KMS-11 (cell line): ENCODE data around the gene PES1.
"Not testable (repeated sequence)": the region's sequence is repeated elsewhere in the genome, so short reads cannot be mapped to it uniquely, and the experiment has no call there.

Source experiments
- H2AFZ ChIP-seq: fragments of 200-600 bp; sonication (generic); 2 replicates; pipeline ENCODE4 v1.6.1; 2016; ENCODE audit warnings: antibody characterized with exemption, mixed run types, low read depth
- H3K27ac ChIP-seq: fragments of 200-600 bp; sonication (generic); 2 replicates; pipeline ENCODE4 v1.6.1; 2016; ENCODE audit warnings: mild to moderate bottlenecking, mixed run types
- H3K27me3 ChIP-seq: fragments of 200-600 bp; sonication (generic); 2 replicates; pipeline ENCODE4 v1.6.1; 2017; ENCODE audit warnings: mild to moderate bottlenecking, low read depth, mixed run types, moderate library complexity; ENCODE audit not compliant: insufficient read depth
- H3K36me3 ChIP-seq: fragments of 200-600 bp; sonication (generic); 2 replicates; pipeline ENCODE4 v1.6.1; 2017; ENCODE audit warnings: mild to moderate bottlenecking, mixed run types; ENCODE audit not compliant: insufficient read depth
- H3K4me1 ChIP-seq: fragments of 200-600 bp; sonication (generic); 2 replicates; pipeline ENCODE4 v1.6.1; 2016; ENCODE audit warnings: mild to moderate bottlenecking, low read depth, mixed run types; ENCODE audit not compliant: poor library complexity, severe bottlenecking
- H3K4me2 ChIP-seq: fragments of 200-600 bp; sonication (generic); 2 replicates; pipeline ENCODE4 v1.7.0; 2016; ENCODE audit warnings: mild to moderate bottlenecking, mixed run types
- H3K4me3 ChIP-seq: fragments of 200-600 bp; sonication (generic); IDR thresholded peaks from 2 replicates; pipeline ENCODE4 v1.6.1; 2017; ENCODE audit warnings: low read depth, low read length, mixed read lengths; ENCODE audit not compliant: insufficient read depth
- H3K79me2 ChIP-seq: fragments of 200-600 bp; sonication (generic); 2 replicates; pipeline ENCODE4 v1.6.1; 2016; ENCODE audit warnings: low read depth, mixed run types; ENCODE audit not compliant: insufficient read depth
- H3K9ac ChIP-seq: fragments of 200-600 bp; sonication (generic); 2 replicates; pipeline ENCODE4 v1.6.1; 2016; ENCODE audit warnings: mild to moderate bottlenecking, mixed run types
- H4K20me1 ChIP-seq: fragments of 200-600 bp; sonication (generic); 2 replicates; pipeline ENCODE4 v1.6.1; 2016; ENCODE audit warnings: mild to moderate bottlenecking, mixed run types; ENCODE audit not compliant: insufficient read depth
- CTCF ChIP-seq: fragments of 200-600 bp; sonication (generic); conservative IDR thresholded peaks from 2 replicates; pipeline ENCODE4 v1.6.1; 2017; ENCODE audit warnings: low read depth, mild to moderate bottlenecking, antibody characterized with exemption, low read length, moderate library complexity, mixed read lengths

Gene PES1

GRCh38 chr22:30572210-30572609, 19.5 kb downstream of the PES1 start:
- no peaks in the 10 kb centered on the region for H3K79me2 ChIP-seq
- no peak overlapping the region for H2AFZ ChIP-seq
- no peak overlapping the region for H3K4me3 ChIP-seq
- no peaks in the 10 kb centered on the region for H3K4me1 ChIP-seq
- peaks cover 5% of the 10 kb centered on the region; the same call in 1 of the 2 replicates for H3K27me3 ChIP-seq
- no peak overlapping the region for H3K27ac ChIP-seq
- no peak for TF ChIP-seq CTCF
- H4K20me1 ChIP-seq = no peaks in the 10 kb centered on the region
- no peaks in the 10 kb centered on the region for H3K36me3 ChIP-seq
- H3K9ac ChIP-seq = no peak overlapping the region
- H3K4me2 ChIP-seq = no peak overlapping the region

GRCh38 chr22:30569674-30570202, 22.0 kb downstream of the PES1 start:
- Histone ChIP-seq H3K27ac (no peak overlapping the region), H3K4me1 (no peaks in the 10 kb centered on the region), H3K4me2 (no peak overlapping the region), H3K27me3 (peaks cover 10% of the 10 kb centered on the region; the same call in 1 of the 2 replicates), H3K79me2 (no peaks in the 10 kb centered on the region), H3K9ac (no peak overlapping the region), H3K36me3 (no peaks in the 10 kb centered on the region), H3K4me3 (no peak overlapping the region), H2AFZ (no peak overlapping the region), H4K20me1 (no peaks in the 10 kb centered on the region)
- no peak for TF ChIP-seq CTCF

GRCh38 chr22:30568137-30568805, 23.4 kb downstream of the PES1 start:
- no peak for TF ChIP-seq CTCF
- Histone ChIP-seq H3K4me1 (no peaks in the 10 kb centered on the region), H4K20me1 (no peaks in the 10 kb centered on the region), H3K9ac (no peak overlapping the region), H3K4me2 (no peak overlapping the region), H3K36me3 (no peaks in the 10 kb centered on the region), H3K4me3 (no peak overlapping the region), H3K27ac (no peak overlapping the region), H3K27me3 (peaks cover 10% of the 10 kb centered on the region; the same call in 1 of the 2 replicates), H3K79me2 (no peaks in the 10 kb centered on the region), H2AFZ (no peak overlapping the region)

GRCh38 chr22:30567277-30567676, 24.4 kb downstream of the PES1 start:
- not testable (repeated sequence) for H3K4me1 ChIP-seq, H3K27ac ChIP-seq, H3K79me2 ChIP-seq, H3K27me3 ChIP-seq, H3K4me3 ChIP-seq, H3K36me3 ChIP-seq, H2AFZ ChIP-seq, H3K4me2 ChIP-seq, H3K9ac ChIP-seq, H4K20me1 ChIP-seq

GRCh38 chr22:30566125-30566524, 25.6 kb downstream of the PES1 start:
- Histone ChIP-seq H3K27ac (no peak overlapping the region), H3K4me1 (no peaks in the 10 kb centered on the region), H3K4me2 (no peak overlapping the region), H2AFZ (no peak overlapping the region), H3K4me3 (no peak overlapping the region), H3K27me3 (peaks cover 10% of the 10 kb centered on the region; the same call in 1 of the 2 replicates), H3K36me3 (no peaks in the 10 kb centered on the region), H3K9ac (no peak overlapping the region), H4K20me1 (no peaks in the 10 kb centered on the region), H3K79me2 (no peaks in the 10 kb centered on the region)
- TF ChIP-seq CTCF = no peak
